IMR-90 (cell line): Measurements from ENCODE around the gene MYO9B. TPM values are rescaled to one million over a fixed set of nuclear protein-coding genes. Genes with fewer than 3 reads are reported as not detected.

Experiments used
- ATAC-seq: fragments of 200-7000 bp; cut with Tn5 transposase; 2 replicates; pipeline ENCODE4 v1.9.1; 2020; ENCODE audit warnings: low read depth, mild to moderate bottlenecking, moderate library complexity
- BruUV-seq: library from RNA; stranded (reverse); fragments of 400-500 nt; replicated peaks from 2 replicates; lab custom pipeline; 2021; lab: Mats Ljungman, UMichigan
- CTCF ChIA-PET: fragments of 300-600 bp; formaldehyde crosslinking; extraction: SDS; loops from one replicate; lab custom pipeline; 2021; ENCODE audit warnings: antibody characterized with exemption; lab: Yijun Ruan, JAX
- POLR2A ChIA-PET: fragments of 300-600 bp; sonication (Branson Sonifier 250); formaldehyde crosslinking; loops from one replicate; lab custom pipeline; 2022; ENCODE audit warnings: antibody characterized with exemption; ENCODE audit not compliant: unreplicated experiment; lab: Charles Lee
- DNase-seq: peaks from one replicate; pipeline ENCODE4 v3.0.0; 2013
- H2AFZ ChIP-seq: replicated peaks from 2 replicates; pipeline ENCODE3; 2013; ENCODE audit warnings: low read length, mild to moderate bottlenecking; ENCODE audit not compliant: poor library complexity
- H2AK5ac ChIP-seq: 2 replicates; pipeline ENCODE4 v1.6.1; 2013; ENCODE audit warnings: low read depth, low read length, inconsistent platforms
- H2AK9ac ChIP-seq: replicated peaks from 2 replicates; pipeline ENCODE3; 2013; ENCODE audit warnings: mild to moderate bottlenecking, low read depth, low read length, moderate library complexity; ENCODE audit not compliant: poor library complexity
- H2BK120ac ChIP-seq: 2 replicates; pipeline ENCODE4 v1.6.1; 2013; ENCODE audit warnings: low read depth, low read length, inconsistent platforms
- H2BK15ac ChIP-seq: 3 replicates; pipeline ENCODE4 v1.6.1; 2013; ENCODE audit warnings: low read depth, low read length, inconsistent platforms
- H2BK20ac ChIP-seq: 2 replicates; pipeline ENCODE4 v1.6.1; 2013; ENCODE audit warnings: low read depth, mild to moderate bottlenecking, inconsistent platforms, low read length, moderate library complexity
- H2BK5ac ChIP-seq: 2 replicates; pipeline ENCODE4 v1.6.1; 2013; ENCODE audit warnings: mild to moderate bottlenecking, low read depth, low read length, inconsistent platforms; ENCODE audit not compliant: poor library complexity, severe bottlenecking
- H3K14ac ChIP-seq: replicated peaks from 2 replicates; pipeline ENCODE4 v1.6.1; 2013; ENCODE audit warnings: low read depth, low read length, inconsistent platforms
- H3K18ac ChIP-seq: 2 replicates; pipeline ENCODE4 v1.6.1; 2013; ENCODE audit warnings: low read depth, low read length, control low read depth
- H3K23ac ChIP-seq: 2 replicates; pipeline ENCODE4 v1.6.1; 2013; ENCODE audit warnings: low read depth, low read length, inconsistent platforms
- H3K27ac ChIP-seq: 2 replicates; pipeline ENCODE4 v1.5.1; 2013; ENCODE audit warnings: mild to moderate bottlenecking, control low read depth, low read length; ENCODE audit not compliant: insufficient read depth
- H3K27me3 ChIP-seq: 2 replicates; pipeline ENCODE4 v1.6.1; 2013; ENCODE audit warnings: low read length; ENCODE audit not compliant: control insufficient read depth, insufficient read depth
- H3K36me3 ChIP-seq: 2 replicates; pipeline ENCODE4 v1.6.1; 2013; ENCODE audit warnings: low read length, mixed read lengths; ENCODE audit not compliant: control insufficient read depth, insufficient read depth
- H3K4ac ChIP-seq: 2 replicates; pipeline ENCODE4 v1.6.1; 2013; ENCODE audit warnings: low read depth, low read length, inconsistent platforms
- H3K4me1 ChIP-seq: 2 replicates; pipeline ENCODE4 v1.6.1; 2013; ENCODE audit warnings: low read length, mixed read lengths; ENCODE audit not compliant: control insufficient read depth, insufficient read depth
- H3K4me2 ChIP-seq: 2 replicates; pipeline ENCODE4 v1.6.1; 2013; ENCODE audit warnings: low read depth, mild to moderate bottlenecking, control low read depth, low read length, moderate library complexity
- H3K4me3 ChIP-seq: 2 replicates; pipeline ENCODE4 v1.5.1; 2013; ENCODE audit warnings: low read depth, mild to moderate bottlenecking, control low read depth, low read length, moderate library complexity; ENCODE audit not compliant: insufficient read depth
- H3K56ac ChIP-seq: 2 replicates; pipeline ENCODE4 v1.6.1; 2013; ENCODE audit warnings: low read length, inconsistent platforms; ENCODE audit not compliant: insufficient read depth; ENCODE audit errors: extremely low read depth
- H3K79me1 ChIP-seq, 2 experiments: 2 replicates each; pipeline ENCODE4 v1.6.1; 2013; ENCODE audit warnings: low read length in 2 of 2, inconsistent platforms in 1 of 2, low read depth in 1 of 2
- H3K9ac ChIP-seq: 2 replicates; pipeline ENCODE4 v1.6.1; 2013; ENCODE audit warnings: low read depth, low read length, control low read depth
- H3K9me1 ChIP-seq: 2 replicates; pipeline ENCODE4 v1.6.1; 2013; ENCODE audit warnings: low read length, inconsistent platforms; ENCODE audit not compliant: insufficient read depth
- H3K9me3 ChIP-seq: 2 replicates; pipeline ENCODE4 v1.6.1; 2013; ENCODE audit warnings: low read length; ENCODE audit not compliant: control insufficient read depth, insufficient read depth
- H4K20me1 ChIP-seq: 2 replicates; pipeline ENCODE4 v1.6.1; 2013; ENCODE audit warnings: low read length, inconsistent platforms; ENCODE audit not compliant: insufficient read depth
- H4K5ac ChIP-seq: 2 replicates; pipeline ENCODE4 v1.6.1; 2013; ENCODE audit warnings: mild to moderate bottlenecking, low read depth, low read length, control low read depth
- H4K8ac ChIP-seq, 2 experiments: 2 replicates each; pipeline ENCODE4 v1.6.1; 2013; ENCODE audit warnings: low read depth in 2 of 2, low read length in 2 of 2, control low read depth in 1 of 2, inconsistent platforms in 1 of 2
- H4K91ac ChIP-seq: 2 replicates; pipeline ENCODE4 v1.6.1; 2013; ENCODE audit warnings: low read depth, low read length, inconsistent platforms; ENCODE audit not compliant: insufficient read depth
- BHLHE40 ChIP-seq: fragments of 150-350 bp; IDR thresholded peaks from 2 replicates; pipeline ENCODE4 v1.6.1; 2016; ENCODE audit warnings: mild to moderate bottlenecking, low read depth, low read length
- CEBPB ChIP-seq: IDR thresholded peaks from 2 replicates; pipeline ENCODE4 v1.6.1; 2012; ENCODE audit warnings: low read depth, low read length, improper control_type of control experiment
- CHD1 ChIP-seq: IDR thresholded peaks from 2 replicates; pipeline ENCODE4 v1.6.1; 2012; ENCODE audit warnings: low read depth, low read length, improper control_type of control experiment
- MAZ ChIP-seq: IDR thresholded peaks from 2 replicates; pipeline ENCODE4 v1.6.1; 2012; ENCODE audit warnings: low read depth, mild to moderate bottlenecking, low read length, improper control_type of control experiment, moderate library complexity, borderline replicate concordance
- POLR2A ChIP-seq: IDR thresholded peaks from 2 replicates; pipeline ENCODE4 v1.6.1; 2012; ENCODE audit warnings: mild to moderate bottlenecking, low read depth, low read length
- WGBS, 2 experiments: methylation state at CpG; one replicate each; pipeline versions ENCODE4 v1.1.5 to v1.1.7; 2013; ENCODE audit warnings: missing lambda C conversion rate in 2 of 2; ENCODE audit not compliant: insufficient read length in 1 of 2; ENCODE audit errors: extremely low coverage in 2 of 2; 5-methylcytosine and 5-hydroxymethylcytosine counted together
- dilution Hi-C: fragments of 300-500 bp; cut with HindIII; formaldehyde crosslinking; loops from one replicate; pipeline ENCODE4 v1.14.3; 2018; ENCODE audit warnings: low sequenced_read_pairs; ENCODE audit not compliant: unreplicated experiment
- in situ Hi-C: fragments of 300-500 bp; cut with MboI; formaldehyde crosslinking; loops from 3 replicates; pipeline ENCODE4 v1.14.3; 2019; ENCODE audit warnings: low sequenced_read_pairs, inconsistent platforms, mixed read lengths
- intact Hi-C: fragments of 100-400 bp; cut with micrococcal nuclease; formaldehyde crosslinking; loops from 2 replicates; pipeline ENCODE4 v1.10.0; 2022
- polyA plus RNA-seq, 3 experiments: library from polyadenylated mRNA; depleted of rRNA; stranded (reverse); fragments of >200 nt; gene quantifications; 2 replicates each; pipeline ENCODE4 v1.2.3, GENCODE V29; 2012; ENCODE audit warnings: low replicate concordance in 1 of 3
- total RNA-seq: library from RNA; depleted of rRNA; stranded (reverse); fragments of >200 nt; gene quantifications from 2 replicates; pipeline ENCODE4 v1.2.3, GENCODE V29; 2012

The MYO9B gene
- total and polyA plus RNA-seq, 2 of the 4 experiments (the other 2 are of a cell fraction): 61.8 to 77.8 TPM

DNA sequence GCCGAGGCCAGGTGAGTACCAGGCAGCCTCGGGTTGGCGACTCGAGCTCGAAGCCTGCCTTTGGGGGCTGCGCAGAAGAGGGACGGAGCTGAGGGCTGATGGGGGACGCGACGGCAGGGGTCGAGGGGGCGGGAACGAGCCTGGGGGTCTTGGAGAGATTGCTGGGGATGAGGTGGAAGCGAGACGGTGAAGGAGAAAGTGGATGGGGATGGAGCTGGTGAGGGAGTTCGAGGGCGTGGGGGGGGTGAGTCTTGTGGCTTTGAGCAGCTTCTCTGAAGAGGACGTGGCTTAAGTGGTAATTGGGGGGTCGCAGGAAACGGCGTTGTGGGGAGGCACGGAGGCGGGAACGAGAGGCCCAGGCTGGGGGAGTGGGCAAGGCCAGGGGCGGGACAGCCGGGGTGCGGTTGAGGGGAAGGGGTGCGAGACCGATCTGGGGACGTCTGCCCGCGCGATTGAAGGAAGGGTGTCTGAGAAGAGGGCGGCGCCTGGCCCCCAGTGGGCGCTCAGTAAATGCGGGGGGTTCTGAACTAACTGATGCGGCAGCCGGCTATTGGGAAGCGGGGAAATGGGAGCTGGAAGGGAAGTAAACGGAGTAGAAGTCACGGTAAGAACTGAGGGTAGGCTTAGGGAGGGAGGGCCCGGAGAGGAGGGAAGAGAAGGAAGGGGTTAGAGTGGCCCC, 426 bp downstream of the MYO9B start:
- no peak overlapping the region for H2BK20ac ChIP-seq
- H3K4me2 ChIP-seq: peak overlapping the region; percentile 97
- peak overlapping the region; percentile 98 for H2AK5ac ChIP-seq
- H4K8ac ChIP-seq: peak overlapping the region; percentile 49 to 80; a peak in 3 of 4 replicates
- H3K4me1 ChIP-seq: peaks cover 24% of the 10 kb centered on the region
- H3K4me3 ChIP-seq: peak overlapping the region; percentile 84
- POLR2A ChIA-PET: no interaction called here
- H3K23ac ChIP-seq: peak overlapping the region; percentile 95
- H4K91ac ChIP-seq: peak overlapping the region; percentile 85
- H2AK9ac ChIP-seq: peak overlapping the region; percentile 100
- peak overlapping the region; percentile 28 for H3K18ac ChIP-seq
- H3K9ac ChIP-seq: peak overlapping the region; percentile 96
- peak overlapping the region; percentile 90 for H2BK5ac ChIP-seq
- peak overlapping the region; percentile 72 for H3K14ac ChIP-seq
- 0 out of 2 replicates have a peak overlapping the region, but pooled peaks have one; percentile 16 for H4K5ac ChIP-seq
- peaks cover 20 to 48% of the 10 kb centered on the region in 2 experiments; a peak in 3 of 4 replicates for H3K79me1 ChIP-seq
- CTCF ChIA-PET: interaction anchor here (0.6 to 1.0 kb wide), 3 partner anchors 9 to 23 kb away, joined by 3 to 5 read pairs (median 3); no protein-coding TSS in a partner anchor
- H2BK15ac ChIP-seq: no peak overlapping the region
- intact Hi-C loops: loop anchor here (1.0 kb wide), 1 partner anchor 59 kb away; no protein-coding TSS in a partner anchor
- H2AFZ ChIP-seq: peak overlapping the region; percentile 86
- peak overlapping the region; percentile 94 for H3K27ac ChIP-seq
- 0% methylated on average over 30 of the region's 43 CpGs; no CpG with 5 or more reads in 1 of the 2 experiments for WGBS, 2 experiments
- no peaks in the 10 kb centered on the region for H3K27me3 ChIP-seq
- in situ Hi-C loops: no loop called here
- peak; percentile 33 for DNase-seq
- dilution Hi-C loops: no loop called here
- peak overlapping the region; percentile 57 for H2BK120ac ChIP-seq
- peaks cover 7% of the 10 kb centered on the region for H3K9me1 ChIP-seq
- no peaks in the 10 kb centered on the region for H3K9me3 ChIP-seq
- TF ChIP-seq POLR2A (peak; percentile 53), CHD1 (0 out of 2 replicates have a peak, but pooled peaks have one; percentile 5), BHLHE40 (no peak), MAZ (peak; percentile 52; the same call in 1 of the 2 replicates), CEBPB (no peak)
- H3K56ac ChIP-seq: peak overlapping the region; percentile 83
- no peaks in the 10 kb centered on the region; the same call in 1 of the 2 replicates for H3K36me3 ChIP-seq
- H3K4ac ChIP-seq: peak overlapping the region; percentile 92
- ATAC-seq: peak; percentile 0; the same call in 1 of the 2 replicates
- BruUV-seq: no TSS peak
- H4K20me1 ChIP-seq: peaks cover 34% of the 10 kb centered on the region
